GM18498 (cell line): ENCODE measurements around the gene GIGYF2.

Source experiments
- ATAC-seq: cut with Tn5 transposase; IDR thresholded peaks from one replicate; pipeline ENCODE4 v1.9.1; 2021; ENCODE audit warnings: mild to moderate bottlenecking, moderate library complexity; ENCODE audit not compliant: unreplicated experiment

GIGYF2 gene

GRCh38 chr2:232888839-232889529 is 191.9 kb downstream of the GIGYF2 start:
- ATAC-seq: no peak

GRCh38 chr2:232889876-232890401 is 192.8 kb downstream of the GIGYF2 start:
- no peak for ATAC-seq

GRCh38 chr2:232890536-232890895 is 193.4 kb downstream of the GIGYF2 start:
- ATAC-seq: no peak

- no peak for ATAC-seq
These were observed 193.9 kb downstream of the GIGYF2 start for GRCh38 chr2:232890896-232891601.

GRCh38 chr2:232891621-232892071 is 194.5 kb downstream of the GIGYF2 start:
- ATAC-seq: no peak

- ATAC-seq: no peak
These were observed 195.1 kb downstream of the GIGYF2 start for GRCh38 chr2:232892221-232892620.

- ATAC-seq: no peak
These were observed 195.7 kb downstream of the GIGYF2 start for GRCh38 chr2:232892843-232893242.

- no peak for ATAC-seq
These were observed 196.7 kb downstream of the GIGYF2 start for GRCh38 chr2:232893834-232894233.

- ATAC-seq: no peak
These were observed 197.1 kb downstream of the GIGYF2 start for GRCh38 chr2:232894251-232894650.

- ATAC-seq: no peak
These were observed 197.6 kb downstream of the GIGYF2 start for GRCh38 chr2:232894746-232895145.

GRCh38 chr2:232896111-232896510 is 199.0 kb downstream of the GIGYF2 start:
- no peak for ATAC-seq

- no peak for ATAC-seq
These were observed 199.8 kb downstream of the GIGYF2 start for GRCh38 chr2:232896720-232897597.

GRCh38 chr2:232897598-232898408 is 200.7 kb downstream of the GIGYF2 start:
- ATAC-seq: no peak

- no peak for ATAC-seq
These were observed 201.7 kb downstream of the GIGYF2 start for GRCh38 chr2:232898592-232899543.

- no peak for ATAC-seq
These were observed 203.9 kb downstream of the GIGYF2 start for GRCh38 chr2:232900811-232901735.

- no peak for ATAC-seq
These were observed 204.8 kb downstream of the GIGYF2 start for GRCh38 chr2:232901736-232902578.

- ATAC-seq: no peak
These were observed 206.9 kb downstream of the GIGYF2 start for GRCh38 chr2:232903989-232904388.
